Muscle of arm (tissue), 14 donors: ENCODE measurements around the gene SPSB2. TPM values are rescaled to one million over a fixed set of nuclear protein-coding genes. Genes with fewer than 3 reads are reported as not detected.
"Not testable (repeated sequence)": the region's sequence is repeated elsewhere in the genome, so short reads cannot be mapped to it uniquely, and the experiment has no call there.

Experiments
- DNase-seq: peaks from one replicate; pipeline ENCODE4 v3.0.0-alpha.2; 2013
- long read RNA-seq, 11 donors: transcript quantifications; one replicate each; lab custom pipeline, GENCODE V29; 2026
- polyA plus RNA-seq, 12 donors: library from polyadenylated mRNA; unstranded; fragments of 120-200 nt; gene quantifications; one replicate each; pipeline ENCODE4 v1.2.1, GENCODE V29; 2013; ENCODE audit not compliant: insufficient read length in 12 of 12

SPSB2 gene, protein sequence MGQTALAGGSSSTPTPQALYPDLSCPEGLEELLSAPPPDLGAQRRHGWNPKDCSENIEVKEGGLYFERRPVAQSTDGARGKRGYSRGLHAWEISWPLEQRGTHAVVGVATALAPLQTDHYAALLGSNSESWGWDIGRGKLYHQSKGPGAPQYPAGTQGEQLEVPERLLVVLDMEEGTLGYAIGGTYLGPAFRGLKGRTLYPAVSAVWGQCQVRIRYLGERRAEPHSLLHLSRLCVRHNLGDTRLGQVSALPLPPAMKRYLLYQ
- 1 to 10 TPM in 11 of 12 donors, not detected in 1; 3.0 to 9.9 (median 4.6) TPM for polyA plus RNA-seq
- long read RNA-seq, donor 1, partial matches to known transcripts = 13 of 16 reads
- long read RNA-seq, donor 1, other reads (novel, unspliced or antisense) = 0 of 16 reads
- long read RNA-seq, donor 2, partial matches to known transcripts = 548 of 561 reads
- long read RNA-seq, donor 2, other reads (novel, unspliced or antisense) = 13 of 561 reads
- long read RNA-seq, donor 3 = 0 reads
- long read RNA-seq, donor 4 = 0 reads
- long read RNA-seq, donor 5 = 0 reads
- long read RNA-seq, donor 6, partial matches to known transcripts = 0 of 2 reads
- long read RNA-seq, donor 6, other reads (novel, unspliced or antisense) = 0 of 2 reads
- long read RNA-seq, donor 7, partial matches to known transcripts = 0 of 1 reads
- long read RNA-seq, donor 7, other reads (novel, unspliced or antisense) = 0 of 1 reads
- long read RNA-seq, donor 8, partial matches to known transcripts = 14 of 14 reads
- long read RNA-seq, donor 8, other reads (novel, unspliced or antisense) = 0 of 14 reads
- long read RNA-seq, donor 9, partial matches to known transcripts = 0 of 1 reads
- long read RNA-seq, donor 9, other reads (novel, unspliced or antisense) = 0 of 1 reads
- long read RNA-seq, donor 10 = 0 reads
- long read RNA-seq, donor 11, partial matches to known transcripts = 0 of 1 reads
- long read RNA-seq, donor 11, other reads (novel, unspliced or antisense) = 0 of 1 reads

- DNase-seq = peak; percentile 96
Observed at GRCh38 chr12:6873094-6874014, at the start of gene SPSB2. Gene SPSB2, minus strand, starts transcription at chr12:6873303. Its CDS starts 402 bp downstream, at chr12:6872901.

DNA sequence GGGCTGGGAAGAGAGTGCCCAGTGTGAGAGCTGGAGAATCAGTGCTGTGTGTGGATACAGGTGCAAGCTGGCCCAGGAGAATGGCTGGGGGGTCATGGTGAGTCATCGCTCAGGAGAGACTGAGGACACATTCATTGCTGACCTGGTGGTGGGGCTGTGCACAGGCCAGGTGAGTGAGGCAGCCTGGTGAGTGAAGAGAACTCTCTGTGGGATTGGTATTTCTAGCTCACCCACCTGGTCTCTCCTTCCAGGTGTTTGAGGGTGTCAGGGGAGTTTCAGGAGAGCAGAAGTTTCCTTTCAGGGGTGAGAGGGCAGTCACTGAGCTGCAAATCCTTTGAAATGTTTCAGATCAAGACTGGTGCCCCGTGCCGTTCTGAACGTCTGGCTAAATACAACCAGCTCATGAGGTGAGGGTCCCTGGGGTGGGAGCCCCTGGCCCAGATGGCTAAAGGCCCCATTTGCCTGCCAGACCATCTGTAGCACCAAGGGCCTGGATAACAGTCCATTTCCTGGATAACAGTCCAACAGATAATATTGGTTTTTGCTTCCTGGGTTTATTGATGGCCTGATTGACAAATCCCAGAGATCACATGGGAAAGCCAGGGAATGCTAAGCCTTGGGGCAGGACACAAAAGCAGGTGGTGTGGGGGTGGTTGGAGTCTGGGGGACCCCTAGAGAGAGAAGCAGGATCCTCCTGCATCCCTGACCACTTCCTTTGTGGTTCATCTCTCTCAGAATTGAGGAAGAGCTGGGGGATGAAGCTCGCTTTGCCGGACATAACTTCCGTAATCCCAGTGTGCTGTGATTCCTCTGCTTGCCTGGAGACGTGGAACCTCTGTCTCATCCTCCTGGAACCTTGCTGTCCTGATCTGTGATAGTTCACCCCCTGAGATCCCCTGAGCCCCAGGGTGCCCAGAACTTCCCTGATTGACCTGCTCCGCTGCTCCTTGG, 49.2 kb upstream of the SPSB2 start:
- DNase-seq = no peak

GRCh38 chr12:6921539-6921938, 48.4 kb upstream of the SPSB2 start:
- no peak for DNase-seq

DNA sequence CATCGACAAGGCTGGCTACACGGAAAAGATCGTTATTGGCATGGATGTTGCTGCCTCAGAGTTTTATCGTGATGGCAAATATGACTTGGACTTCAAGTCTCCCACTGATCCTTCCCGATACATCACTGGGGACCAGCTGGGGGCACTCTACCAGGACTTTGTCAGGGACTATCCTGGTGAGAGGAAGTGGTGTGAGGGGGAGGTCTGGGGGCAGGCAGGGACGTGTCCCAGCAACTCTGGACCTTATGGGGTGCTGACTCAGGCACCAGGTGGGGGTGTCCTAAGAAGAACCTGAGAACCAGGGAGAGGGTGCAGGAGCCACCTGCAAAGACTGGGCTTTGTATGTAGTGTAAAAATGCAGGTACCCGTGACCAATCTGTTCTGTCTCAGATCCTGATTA, 46.5 kb upstream of the SPSB2 start:
- no peak for DNase-seq

DNA sequence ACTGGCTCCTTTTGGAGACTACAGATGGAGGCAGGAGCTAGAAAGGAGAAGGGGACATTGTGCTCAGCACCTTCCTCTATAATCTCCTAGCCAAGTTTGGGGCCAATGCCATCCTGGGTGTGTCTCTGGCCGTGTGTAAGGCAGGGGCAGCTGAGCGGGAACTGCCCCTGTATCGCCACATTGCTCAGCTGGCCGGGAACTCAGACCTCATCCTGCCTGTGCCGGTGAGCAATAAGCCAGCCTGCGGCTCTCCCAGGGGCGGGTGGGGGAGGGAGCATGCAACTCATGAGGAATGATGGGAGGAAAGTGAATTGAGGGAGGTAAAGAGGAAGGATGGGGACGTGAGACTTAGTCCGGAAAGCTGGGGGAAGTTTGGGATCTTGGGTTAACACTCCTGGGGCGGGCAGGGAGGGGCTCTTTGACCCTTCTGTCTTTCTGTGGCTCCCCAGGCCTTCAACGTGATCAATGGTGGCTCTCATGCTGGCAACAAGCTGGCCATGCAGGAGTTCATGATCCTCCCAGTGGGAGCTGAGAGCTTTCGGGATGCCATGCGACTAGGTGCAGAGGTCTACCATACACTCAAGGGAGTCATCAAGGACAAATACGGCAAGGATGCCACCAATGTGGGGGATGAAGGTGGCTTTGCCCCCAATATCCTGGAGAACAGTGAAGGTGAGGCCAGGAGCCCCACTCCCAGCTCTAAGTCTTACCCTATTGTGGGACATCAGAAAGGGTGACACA, 44.6 kb upstream of the SPSB2 start:
- no peak for DNase-seq

GRCh38 chr12:6916426-6917200, 43.5 kb upstream of the SPSB2 start:
- DNase-seq = no peak

- no peak for DNase-seq
Observed at GRCh38 chr12:6915789-6916285, 42.7 kb upstream of the SPSB2 start.

DNA sequence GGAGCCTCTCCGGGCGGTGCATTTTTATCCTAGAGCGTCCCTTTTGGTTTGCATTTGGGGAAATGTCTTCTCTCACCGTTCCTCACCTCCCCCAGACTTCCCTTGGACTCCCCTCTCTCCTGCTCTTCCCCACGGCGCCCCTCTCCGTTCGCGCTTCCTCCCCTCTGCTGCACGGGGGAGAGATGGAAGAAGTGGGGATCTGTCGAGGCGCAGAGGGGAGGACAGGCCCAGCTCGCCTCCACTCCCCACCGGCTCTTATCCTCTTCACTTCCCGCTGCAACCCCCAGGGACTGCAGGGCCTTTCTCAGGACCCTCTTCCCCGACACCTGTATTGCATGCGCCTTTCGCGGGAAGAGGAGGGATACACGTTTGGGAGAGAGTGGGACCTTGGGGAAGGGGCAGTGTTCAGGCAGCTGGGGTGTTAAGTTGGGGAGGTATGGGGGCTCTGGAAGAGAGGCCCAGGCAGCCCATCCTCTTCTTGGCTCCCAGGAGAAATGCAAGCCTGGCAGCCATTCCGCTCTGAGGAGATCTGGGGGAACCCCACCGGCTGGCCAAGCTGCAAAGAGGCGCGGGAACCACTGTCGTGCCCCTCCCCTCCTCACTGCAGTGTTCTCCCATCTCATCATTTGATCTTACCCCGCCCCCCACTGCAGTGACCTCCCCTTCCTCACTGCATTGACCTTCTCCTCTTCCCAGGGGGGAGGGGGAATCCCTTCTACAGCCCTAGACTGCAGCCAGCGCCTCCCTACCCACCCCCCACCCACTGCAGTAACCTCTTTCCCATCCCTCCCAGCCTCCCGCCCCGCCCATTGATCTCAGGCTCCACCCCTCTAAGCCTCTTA, 42.1 kb upstream of the SPSB2 start:
- DNase-seq = no peak

- peak; percentile 58 for DNase-seq
Observed at GRCh38 chr12:6914246-6914946, 41.3 kb upstream of the SPSB2 start, which contains the start of gene ENO2. Gene ENO2, plus strand, starts transcription at chr12:6914580. Its CDS starts 1,253 bp downstream, at chr12:6915833.

DNA sequence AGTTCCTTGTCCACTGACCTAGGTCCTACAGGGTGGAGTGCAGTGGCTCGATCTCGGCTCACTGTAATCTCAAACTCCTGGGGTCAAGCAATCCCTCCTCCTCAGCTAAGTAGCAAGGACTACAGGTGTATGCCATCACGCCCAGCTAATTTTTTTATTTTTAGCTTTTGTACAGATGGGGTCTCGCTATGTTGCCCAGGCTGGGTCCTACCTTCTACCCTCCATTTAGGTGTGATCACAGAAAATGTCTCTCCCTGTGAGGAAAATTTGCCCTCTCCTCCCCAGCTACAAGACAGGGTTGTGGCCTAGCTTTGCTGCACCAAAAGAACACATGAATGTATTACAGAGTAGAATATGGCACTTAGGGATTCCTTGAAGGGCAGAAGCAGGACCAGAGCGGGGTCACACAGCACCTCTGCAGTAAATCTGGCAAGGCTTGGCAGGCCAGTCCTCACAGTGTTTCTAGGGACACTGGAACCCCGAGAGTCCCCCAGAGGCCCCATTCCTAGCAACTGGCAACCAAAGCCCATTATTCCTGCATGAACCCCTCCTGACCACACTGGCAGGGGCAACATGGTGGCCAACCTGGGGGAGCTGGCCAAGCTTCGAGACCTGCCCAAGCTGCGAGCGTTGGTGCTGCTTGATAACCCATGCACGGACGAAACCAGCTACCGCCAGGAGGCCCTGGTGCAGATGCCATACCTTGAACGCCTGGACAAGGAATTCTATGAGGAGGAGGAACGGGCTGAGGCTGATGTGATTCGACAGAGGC, 39.2 kb upstream of the SPSB2 start:
- DNase-seq = no peak

- no peak for DNase-seq
Observed at GRCh38 chr12:6909421-6910145, 36.5 kb upstream of the SPSB2 start.

DNA sequence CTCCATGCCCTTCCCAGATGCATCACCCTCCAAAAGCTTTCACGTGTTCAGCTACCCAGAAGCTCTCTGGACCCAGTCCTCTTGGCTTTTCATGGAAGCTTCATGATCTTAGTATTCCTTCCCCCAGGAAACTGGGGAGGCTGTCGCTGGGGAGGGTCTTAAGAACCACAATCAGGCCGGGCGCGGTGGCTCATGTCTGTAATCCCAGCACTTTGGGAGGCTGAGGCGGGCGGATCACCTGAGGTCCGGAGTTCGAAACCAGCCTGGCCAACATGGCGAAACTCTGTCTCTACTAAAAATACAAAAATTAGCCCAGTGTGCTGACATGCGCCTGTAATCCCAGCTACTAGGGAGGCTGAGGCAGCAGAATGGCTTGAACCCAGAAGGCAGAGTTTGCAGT, 35.0 kb upstream of the SPSB2 start:
- not testable (repeated sequence) for DNase-seq

- no peak for DNase-seq
Observed at GRCh38 chr12:6905414-6906040, 32.4 kb upstream of the SPSB2 start.
